GM12878 (cell line): ENCODE results near the gene SDS. TPM values are rescaled to one million over a fixed set of nuclear protein-coding genes. Genes with fewer than 3 reads are reported as not detected.

ENCODE experiments used
- ATAC-seq: fragments of 200-7000 bp; cut with Tn5 transposase; 3 replicates; pipeline ENCODE4 v1.9.1; 2020; ENCODE audit warnings: mild to moderate bottlenecking, moderate library complexity
- BruUV-seq: library from RNA; stranded (reverse); fragments of 400-500 nt; replicated peaks from 2 replicates; lab custom pipeline; 2021; lab: Mats Ljungman, UMichigan
- CTCF ChIA-PET: fragments of 300-600 bp; sonication (Branson Sonifier 250); formaldehyde crosslinking; extraction: SDS; loops from one replicate; lab custom pipeline; 2021; ENCODE audit warnings: inconsistent platforms; lab: Yijun Ruan, JAX
- POLR2A ChIA-PET: fragments of 350-600 bp; formaldehyde crosslinking; extraction: SDS; loops from one replicate; lab custom pipeline; 2021; ENCODE audit warnings: inconsistent platforms; lab: Charles Lee
- RAD21 ChIA-PET: fragments of 300-600 bp; sonication (Branson Sonifier 250); formaldehyde crosslinking; loops from one replicate; lab custom pipeline; 2023; ENCODE audit warnings: antibody characterized with exemption; ENCODE audit not compliant: unreplicated experiment; lab: Charles Lee
- SMC1A ChIA-PET: fragments of 300-600 bp; sonication (Branson Sonifier 250); formaldehyde crosslinking; loops from one replicate; lab custom pipeline; 2023; ENCODE audit not compliant: unreplicated experiment, uncharacterized antibody; lab: Charles Lee
- DNase-seq: peaks from one replicate; pipeline ENCODE4 v3.0.0-alpha.2; 2011; ENCODE audit warnings: low read depth, low spot score
- FAIRE-seq: peaks from 3 replicates; lab custom pipeline; 2011; peaks lifted over from hg19 to GRCh38; lab: Jason Lieb, UNC
- H2AFZ ChIP-seq: 2 replicates; pipeline ENCODE4 v1.6.0; 2011; ENCODE audit warnings: low read depth, low read length, control low read depth; ENCODE audit not compliant: control insufficient read depth
- H3K27ac ChIP-seq: 2 replicates; pipeline ENCODE4 v1.5.1; 2011; ENCODE audit warnings: control low read depth; ENCODE audit not compliant: control insufficient read depth, insufficient read depth
- H3K27me3 ChIP-seq, 2 experiments: replicated peaks in 1 of 2; 2 replicates each; pipeline versions ENCODE4 v1.6.0 to v1.6.1; 2011; ENCODE audit warnings: low read length in 1 of 2; ENCODE audit not compliant: control insufficient read depth in 2 of 2, insufficient read depth in 2 of 2
- H3K36me3 ChIP-seq, 2 experiments: 2 replicates each; pipeline ENCODE4 v1.5.1; 2011; ENCODE audit warnings: low read length in 1 of 2; ENCODE audit not compliant: control insufficient read depth in 2 of 2, insufficient read depth in 2 of 2
- H3K4me1 ChIP-seq: 2 replicates; pipeline ENCODE4 v1.6.1; 2011; ENCODE audit warnings: mild to moderate bottlenecking, low read length, moderate library complexity, mixed read lengths; ENCODE audit not compliant: control insufficient read depth, insufficient read depth
- H3K4me2 ChIP-seq: 2 replicates; pipeline ENCODE4 v1.6.0; 2011; ENCODE audit warnings: control low read depth; ENCODE audit not compliant: control insufficient read depth, insufficient read depth
- H3K4me3 ChIP-seq: fragments of 200-600 bp; sonication (generic); 2 replicates; pipeline ENCODE4 v1.5.1; 2016
- H3K79me2 ChIP-seq: 2 replicates; pipeline ENCODE4 v1.6.0; 2011; ENCODE audit warnings: low read length; ENCODE audit not compliant: control insufficient read depth, insufficient read depth
- H3K9ac ChIP-seq: 2 replicates; pipeline ENCODE4 v1.8.0; 2011; ENCODE audit warnings: low read length, control low read depth, mixed read lengths; ENCODE audit not compliant: control insufficient read depth, insufficient read depth
- H3K9me3 ChIP-seq: replicated peaks from 3 replicates; pipeline ENCODE4 v1.5.1; 2011; ENCODE audit warnings: mild to moderate bottlenecking, low read length; ENCODE audit not compliant: control insufficient read depth, insufficient read depth
- H4K20me1 ChIP-seq: 2 replicates; pipeline ENCODE4 v1.6.0; 2011; ENCODE audit not compliant: control insufficient read depth, insufficient read depth
- CHD2 ChIP-seq: IDR thresholded peaks from 2 replicates; pipeline ENCODE4 v1.6.1; 2011; ENCODE audit warnings: low read depth, low read length, improper control_type of control experiment, borderline replicate concordance
- CHD4 ChIP-seq: fragments of 200-600 bp; sonication (generic); IDR thresholded peaks from 2 replicates; pipeline ENCODE4 v1.6.1; 2016; ENCODE audit warnings: mild to moderate bottlenecking
- FOS ChIP-seq: IDR thresholded peaks from 3 replicates; pipeline ENCODE4 v1.6.1; 2011; ENCODE audit warnings: borderline replicate concordance; ENCODE audit not compliant: insufficient read length; ENCODE audit errors: extremely low read depth
- KAT2A ChIP-seq: conservative IDR thresholded peaks from 2 replicates; pipeline ENCODE4 v1.6.1; 2011; ENCODE audit warnings: low read depth, low read length; ENCODE audit not compliant: control insufficient read depth
- PAX8 ChIP-seq: fragments of 450-650 bp; IDR thresholded peaks from 2 replicates; pipeline ENCODE4 v1.6.1; 2017; ENCODE audit warnings: mild to moderate bottlenecking, moderate library complexity
- RCOR1 ChIP-seq: conservative IDR thresholded peaks from 2 replicates; pipeline ENCODE4 v1.6.1; 2012; ENCODE audit warnings: low read depth, low read length, improper control_type of control experiment
- WGBS: methylation state at CpG from one replicate; pipeline ENCODE4 v1.1.6; 2016; ENCODE audit warnings: low lambda C conversion rate; ENCODE audit not compliant: insufficient replicate concordance, insufficient coverage; ENCODE audit errors: missing lambda C conversion rate; 5-methylcytosine and 5-hydroxymethylcytosine counted together
- in situ Hi-C: fragments of 300-500 bp; cut with MboI; formaldehyde crosslinking; loops from 9 replicates; pipeline ENCODE4 v1.14.3; 2018; ENCODE audit warnings: mixed read lengths
- intact Hi-C: fragments of 100-400 bp; cut with micrococcal nuclease; formaldehyde crosslinking; loops from one replicate; pipeline ENCODE4 v1.14.2; 2022; ENCODE audit not compliant: unreplicated experiment
- polyA plus RNA-seq, 11 experiments: library from polyadenylated mRNA; depleted of rRNA in 4 of 11; unstranded in 6 of 11; stranded (reverse) in 5 of 11; fragments of >200 nt; fragmentation: Nextera tagmentation in 4 of 11; fragmentation: Illumina TruSeq in 1 of 11; extraction: Ambion mirVana in 4 of 11; extraction: Trizol in 1 of 11; gene quantifications; 1 replicate in 1 of 11; 2 replicates in 10 of 11; pipeline versions ENCODE4 v1.2.1 to v1.2.3, GENCODE V29; 2011 to 2016; ENCODE audit warnings: inconsistent platforms in 2 of 11, missing spikeins in 2 of 11, low read depth in 1 of 11
- total RNA-seq, 4 experiments: library from RNA; depleted of rRNA in 3 of 4; stranded (reverse); fragments of >200 nt in 3 of 4; fragmentation: Illumina TruSeq in 1 of 4; extraction: Trizol in 1 of 4; gene quantifications; 2 replicates each; pipeline versions ENCODE4 v1.2.1 to v1.2.3, GENCODE V29; 2013 to 2021

The SDS gene
- total and polyA plus RNA-seq, 10 of the 15 experiments (the other 5 are each of a cell fraction or from before 2014, with no cell fraction given) = 0.18 TPM; not detected in 9

- TF ChIP-seq FOS = no peak
Observed at GRCh38 chr12:113449299-113449698, 45.6 kb upstream of the SDS start (continued).

GRCh38 chr12:113448873-113449272 lies 45.2 kb upstream of the SDS start:
- Histone ChIP-seq H3K79me2 (no peaks in the 10 kb centered on the region), H3K36me3 (no peaks in the 10 kb centered on the region), H3K4me1 (no peaks in the 10 kb centered on the region), H3K27me3 (no peaks in the 10 kb centered on the region; a peak in 1 of 4 replicates), H3K9ac (no peak overlapping the region), H4K20me1 (no peaks in the 10 kb centered on the region), H2AFZ (no peak overlapping the region), H3K4me2 (no peak overlapping the region), H3K9me3 (no peaks in the 10 kb centered on the region; the same call in 2 of the 3 replicates), H3K27ac (no peak overlapping the region), H3K4me3 (no peak overlapping the region)
- ATAC-seq = no peak
- ChIA-PET POLR2A (no interaction called here), SMC1A (no interaction called here), CTCF (no interaction called here), RAD21 (no interaction called here)
- no peak for DNase-seq
- intact Hi-C loops = no loop called here
- TF ChIP-seq CHD2 (no peak), RCOR1 (no peak), KAT2A (no peak), CHD4 (no peak), PAX8 (no peak)
- BruUV-seq = no TSS peak
- in situ Hi-C loops = no loop called here
- WGBS = 13% methylated on average over 7 of the region's 7 CpGs
- no peak for FAIRE-seq
